ENCODE data around the gene GSG1L. TPM values are rescaled to one million over a fixed set of nuclear protein-coding genes. Genes with fewer than 3 reads are reported as not detected.

Gene GSG1L
- total RNA-seq, 1 experiment from 2014 or later = not detected

DNA sequence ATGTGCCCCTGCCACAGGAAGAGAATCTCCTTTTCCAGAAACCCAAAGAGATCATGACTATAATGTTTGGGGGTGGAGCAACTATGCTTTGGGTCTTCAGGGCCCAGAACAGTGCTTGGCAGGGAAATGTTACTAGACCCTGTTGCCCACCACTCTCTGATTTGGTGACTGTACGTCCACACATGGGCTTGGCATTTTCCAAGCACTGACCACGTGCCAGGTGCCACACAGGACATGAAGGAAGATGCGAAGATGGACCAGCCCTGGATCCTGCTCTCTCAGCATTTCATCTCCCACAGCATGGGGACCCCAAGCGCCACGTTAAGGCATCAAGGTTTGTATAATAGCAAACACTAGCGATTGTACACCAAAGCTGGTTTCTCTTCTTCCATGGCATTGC is 50.1 kb downstream of the GSG1L start:
- TF ChIP-seq, protein P1, sequence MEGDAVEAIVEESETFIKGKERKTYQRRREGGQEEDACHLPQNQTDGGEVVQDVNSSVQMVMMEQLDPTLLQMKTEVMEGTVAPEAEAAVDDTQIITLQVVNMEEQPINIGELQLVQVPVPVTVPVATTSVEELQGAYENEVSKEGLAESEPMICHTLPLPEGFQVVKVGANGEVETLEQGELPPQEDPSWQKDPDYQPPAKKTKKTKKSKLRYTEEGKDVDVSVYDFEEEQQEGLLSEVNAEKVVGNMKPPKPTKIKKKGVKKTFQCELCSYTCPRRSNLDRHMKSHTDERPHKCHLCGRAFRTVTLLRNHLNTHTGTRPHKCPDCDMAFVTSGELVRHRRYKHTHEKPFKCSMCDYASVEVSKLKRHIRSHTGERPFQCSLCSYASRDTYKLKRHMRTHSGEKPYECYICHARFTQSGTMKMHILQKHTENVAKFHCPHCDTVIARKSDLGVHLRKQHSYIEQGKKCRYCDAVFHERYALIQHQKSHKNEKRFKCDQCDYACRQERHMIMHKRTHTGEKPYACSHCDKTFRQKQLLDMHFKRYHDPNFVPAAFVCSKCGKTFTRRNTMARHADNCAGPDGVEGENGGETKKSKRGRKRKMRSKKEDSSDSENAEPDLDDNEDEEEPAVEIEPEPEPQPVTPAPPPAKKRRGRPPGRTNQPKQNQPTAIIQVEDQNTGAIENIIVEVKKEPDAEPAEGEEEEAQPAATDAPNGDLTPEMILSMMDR (conservative IDR thresholded peaks at IDR 0.05) = no peak
- TF ChIP-seq EZH2 (IDR thresholded peaks at IDR 0.05; ENCODE audit: low read depth) = no peak
- Histone ChIP-seq H3K27me3 (ENCODE audit: insufficient read depth, low read depth) (peaks cover 97% of the 10 kb centered on the region), H3K4me3 (no peak overlapping the region), H3K9me3 (ENCODE audit: insufficient read depth, low read depth) (no peaks in the 10 kb centered on the region), H2AFZ (no peak overlapping the region), H3K36me3 (ENCODE audit: low read depth) (no peaks in the 10 kb centered on the region), H3K4me2 (no peak overlapping the region), H3K27ac (no peak overlapping the region), H3F3A (ENCODE audit: insufficient read depth, low read depth) (no peaks in the 10 kb centered on the region), H4K20me1 (ENCODE audit: insufficient read depth) (no peaks in the 10 kb centered on the region), H3K4me1 (replicated peaks; ENCODE audit: insufficient read depth) (no peaks in the 10 kb centered on the region), H3K9me2 (ENCODE audit: insufficient read depth) (no peaks in the 10 kb centered on the region), H3K79me2 (ENCODE audit: low read depth) (no peaks in the 10 kb centered on the region)
- intact Hi-C loops (cut with micrococcal nuclease; ENCODE audit: unreplicated experiment) = no loop called here
- ChIA-PET POLR2A (ENCODE audit: unreplicated experiment) (no interaction called here), CTCF (no interaction called here)
- BruUV-seq (replicated peaks) = no TSS peak
- DNase-seq = no peak

DNA sequence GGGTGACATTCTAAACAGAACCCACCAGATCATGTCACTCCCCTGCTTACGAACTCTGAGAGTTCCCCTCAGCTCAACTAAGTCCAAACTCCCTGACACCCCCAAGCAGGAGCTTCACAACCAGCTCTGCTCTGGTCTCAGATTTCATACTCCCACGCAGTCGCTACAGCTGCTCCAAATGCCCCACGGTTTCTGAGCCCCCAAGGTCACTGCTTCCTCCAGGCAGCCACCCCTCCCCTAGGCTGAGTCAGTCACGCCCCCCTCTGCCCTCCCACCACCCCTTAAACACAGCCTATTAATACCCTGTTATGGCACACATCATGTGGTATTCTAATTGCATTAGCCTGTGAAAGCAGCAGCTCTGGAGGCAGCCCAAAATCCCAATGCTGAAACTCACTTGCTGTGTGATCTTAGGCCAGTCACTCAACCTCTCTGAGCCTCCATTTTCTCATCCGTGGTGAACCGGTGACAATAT is 51.5 kb downstream of the GSG1L start:
- H3K9me2 ChIP-seq (ENCODE audit: insufficient read depth) = no peaks in the 10 kb centered on the region
- no peak overlapping the region for H3K4me3 ChIP-seq
- H3K27ac ChIP-seq = no peak overlapping the region
- ChIA-PET CTCF (no interaction called here), POLR2A (ENCODE audit: unreplicated experiment) (no interaction called here)
- no peak overlapping the region for H3K4me2 ChIP-seq
- no peak for DNase-seq
- H3K27me3 ChIP-seq (ENCODE audit: insufficient read depth, low read depth) = peaks cover 98% of the 10 kb centered on the region
- no peaks in the 10 kb centered on the region for H4K20me1 ChIP-seq (ENCODE audit: insufficient read depth)
- intact Hi-C loops (cut with micrococcal nuclease; ENCODE audit: unreplicated experiment) = no loop called here
- no peak overlapping the region for H2AFZ ChIP-seq
- H3K79me2 ChIP-seq (ENCODE audit: low read depth) = no peaks in the 10 kb centered on the region
- H3K9me3 ChIP-seq (ENCODE audit: insufficient read depth, low read depth) = no peaks in the 10 kb centered on the region
- no TSS peak for BruUV-seq (replicated peaks)
- TF ChIP-seq EZH2 (IDR thresholded peaks at IDR 0.05; ENCODE audit: low read depth) = no peak
- no peaks in the 10 kb centered on the region for H3K36me3 ChIP-seq (ENCODE audit: low read depth)
- no peaks in the 10 kb centered on the region for H3F3A ChIP-seq (ENCODE audit: insufficient read depth, low read depth)
- no peaks in the 10 kb centered on the region for H3K4me1 ChIP-seq (replicated peaks; ENCODE audit: insufficient read depth)

DNA sequence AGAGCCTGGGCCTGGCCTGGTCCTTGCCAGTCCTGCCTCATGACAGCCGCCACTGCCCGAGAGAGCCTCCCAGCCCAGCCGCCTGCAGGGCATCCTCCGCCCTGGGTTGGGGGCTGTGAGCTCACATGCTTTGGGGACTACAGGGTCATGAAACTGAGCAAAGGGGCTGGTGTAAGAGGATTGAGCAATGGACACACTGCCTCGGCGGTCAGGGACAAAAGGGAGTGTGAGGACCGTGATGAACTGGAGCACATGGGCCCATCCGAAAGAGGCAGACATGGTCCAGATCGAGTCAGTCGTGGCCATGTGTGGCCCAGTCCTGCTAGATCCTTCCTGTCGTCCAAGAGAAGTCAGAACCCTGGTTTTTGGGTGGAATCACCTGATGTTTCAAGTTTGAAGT is 52.3 kb downstream of the GSG1L start:
- H3K27me3 ChIP-seq (ENCODE audit: insufficient read depth, low read depth) = peaks cover 98% of the 10 kb centered on the region
- no peaks in the 10 kb centered on the region for H3K79me2 ChIP-seq (ENCODE audit: low read depth)
- no peaks in the 10 kb centered on the region for H3K9me3 ChIP-seq (ENCODE audit: insufficient read depth, low read depth)
- no peak overlapping the region for H2AFZ ChIP-seq
- H3K27ac ChIP-seq = no peak overlapping the region
- no peaks in the 10 kb centered on the region for H3K36me3 ChIP-seq (ENCODE audit: low read depth)
- TF ChIP-seq EZH2 (IDR thresholded peaks at IDR 0.05; ENCODE audit: low read depth) = no peak; the same call in 1 of the 2 replicates
- CTCF ChIA-PET = no interaction called here
- H3K4me1 ChIP-seq (replicated peaks; ENCODE audit: insufficient read depth) = no peaks in the 10 kb centered on the region
- H3K4me3 ChIP-seq = no peak overlapping the region
- intact Hi-C loops (cut with micrococcal nuclease; ENCODE audit: unreplicated experiment) = no loop called here
- H3K4me2 ChIP-seq = no peak overlapping the region
- BruUV-seq (replicated peaks) = no TSS peak
- POLR2A ChIA-PET (ENCODE audit: unreplicated experiment) = no interaction called here
- no peaks in the 10 kb centered on the region for H3K9me2 ChIP-seq (ENCODE audit: insufficient read depth)
- H3F3A ChIP-seq (ENCODE audit: insufficient read depth, low read depth) = no peaks in the 10 kb centered on the region
- no peaks in the 10 kb centered on the region for H4K20me1 ChIP-seq (ENCODE audit: insufficient read depth)
- no peak for DNase-seq

DNA sequence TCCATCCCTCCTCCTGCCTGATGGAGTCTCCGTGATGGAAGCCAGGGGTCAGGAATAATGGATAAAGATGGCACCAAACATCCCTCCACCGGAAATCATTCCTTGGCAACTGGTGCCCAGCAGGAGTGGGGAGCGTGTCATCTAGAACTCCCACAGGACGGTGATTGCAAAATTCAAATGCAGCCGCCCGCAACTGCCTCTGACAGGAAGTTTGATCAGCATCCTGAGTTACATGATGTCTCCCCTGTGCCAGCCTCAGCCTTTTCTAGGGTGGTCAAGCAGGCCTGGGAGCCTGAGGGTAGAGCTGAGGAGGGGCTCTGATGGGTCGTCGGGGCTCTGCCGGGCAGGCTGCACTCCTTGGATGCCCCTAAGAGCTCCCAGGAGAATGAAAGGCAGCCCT is 52.8 kb downstream of the GSG1L start:
- ChIA-PET POLR2A (ENCODE audit: unreplicated experiment) (no interaction called here), CTCF (no interaction called here)
- Histone ChIP-seq H3K4me2 (no peak overlapping the region), H3K4me3 (no peak overlapping the region), H4K20me1 (ENCODE audit: insufficient read depth) (no peaks in the 10 kb centered on the region), H3K9me3 (ENCODE audit: insufficient read depth, low read depth) (no peaks in the 10 kb centered on the region), H2AFZ (no peak overlapping the region), H3F3A (ENCODE audit: insufficient read depth, low read depth) (no peaks in the 10 kb centered on the region), H3K9me2 (ENCODE audit: insufficient read depth) (no peaks in the 10 kb centered on the region), H3K27ac (no peak overlapping the region), H3K36me3 (ENCODE audit: low read depth) (no peaks in the 10 kb centered on the region), H3K4me1 (replicated peaks; ENCODE audit: insufficient read depth) (no peaks in the 10 kb centered on the region), H3K27me3 (ENCODE audit: insufficient read depth, low read depth) (peaks cover 97% of the 10 kb centered on the region), H3K79me2 (ENCODE audit: low read depth) (no peaks in the 10 kb centered on the region)
- TF ChIP-seq, protein P1 (conservative IDR thresholded peaks at IDR 0.05) = no peak
- no peak for TF ChIP-seq EZH2 (IDR thresholded peaks at IDR 0.05; ENCODE audit: low read depth)
- BruUV-seq (replicated peaks) = no TSS peak
- DNase-seq = no peak
- intact Hi-C loops (cut with micrococcal nuclease; ENCODE audit: unreplicated experiment) = no loop called here

All from PC-9 (cell line).